KMS-11 (cell line): ENCODE measurements around the gene KAT14.

Experiments
- H2AFZ ChIP-seq: fragments of 200-600 bp; sonication (generic); 2 replicates; pipeline ENCODE4 v1.6.1; 2016; ENCODE audit warnings: antibody characterized with exemption, mixed run types, low read depth
- H3K27ac ChIP-seq: fragments of 200-600 bp; sonication (generic); 2 replicates; pipeline ENCODE4 v1.6.1; 2016; ENCODE audit warnings: mild to moderate bottlenecking, mixed run types
- H3K27me3 ChIP-seq: fragments of 200-600 bp; sonication (generic); 2 replicates; pipeline ENCODE4 v1.6.1; 2017; ENCODE audit warnings: mild to moderate bottlenecking, low read depth, mixed run types, moderate library complexity; ENCODE audit not compliant: insufficient read depth
- H3K36me3 ChIP-seq: fragments of 200-600 bp; sonication (generic); 2 replicates; pipeline ENCODE4 v1.6.1; 2017; ENCODE audit warnings: mild to moderate bottlenecking, mixed run types; ENCODE audit not compliant: insufficient read depth
- H3K4me1 ChIP-seq: fragments of 200-600 bp; sonication (generic); 2 replicates; pipeline ENCODE4 v1.6.1; 2016; ENCODE audit warnings: mild to moderate bottlenecking, low read depth, mixed run types; ENCODE audit not compliant: poor library complexity, severe bottlenecking
- H3K4me2 ChIP-seq: fragments of 200-600 bp; sonication (generic); 2 replicates; pipeline ENCODE4 v1.7.0; 2016; ENCODE audit warnings: mild to moderate bottlenecking, mixed run types
- H3K4me3 ChIP-seq: fragments of 200-600 bp; sonication (generic); IDR thresholded peaks from 2 replicates; pipeline ENCODE4 v1.6.1; 2017; ENCODE audit warnings: low read depth, low read length, mixed read lengths; ENCODE audit not compliant: insufficient read depth
- H3K79me2 ChIP-seq: fragments of 200-600 bp; sonication (generic); 2 replicates; pipeline ENCODE4 v1.6.1; 2016; ENCODE audit warnings: low read depth, mixed run types; ENCODE audit not compliant: insufficient read depth
- H3K9ac ChIP-seq: fragments of 200-600 bp; sonication (generic); 2 replicates; pipeline ENCODE4 v1.6.1; 2016; ENCODE audit warnings: mild to moderate bottlenecking, mixed run types
- H4K20me1 ChIP-seq: fragments of 200-600 bp; sonication (generic); 2 replicates; pipeline ENCODE4 v1.6.1; 2016; ENCODE audit warnings: mild to moderate bottlenecking, mixed run types; ENCODE audit not compliant: insufficient read depth
- TF ChIP-seq, protein P1 (sequence below): fragments of 200-600 bp; sonication (generic); conservative IDR thresholded peaks from 2 replicates; pipeline ENCODE4 v1.6.1; 2017; ENCODE audit warnings: low read depth, mild to moderate bottlenecking, antibody characterized with exemption, low read length, moderate library complexity, mixed read lengths

KAT14 gene

GRCh38 chr20:18233408-18233943 lies 95.8 kb downstream of the KAT14 start:
- H3K4me2 ChIP-seq = no peak overlapping the region
- TF ChIP-seq, protein P1, sequence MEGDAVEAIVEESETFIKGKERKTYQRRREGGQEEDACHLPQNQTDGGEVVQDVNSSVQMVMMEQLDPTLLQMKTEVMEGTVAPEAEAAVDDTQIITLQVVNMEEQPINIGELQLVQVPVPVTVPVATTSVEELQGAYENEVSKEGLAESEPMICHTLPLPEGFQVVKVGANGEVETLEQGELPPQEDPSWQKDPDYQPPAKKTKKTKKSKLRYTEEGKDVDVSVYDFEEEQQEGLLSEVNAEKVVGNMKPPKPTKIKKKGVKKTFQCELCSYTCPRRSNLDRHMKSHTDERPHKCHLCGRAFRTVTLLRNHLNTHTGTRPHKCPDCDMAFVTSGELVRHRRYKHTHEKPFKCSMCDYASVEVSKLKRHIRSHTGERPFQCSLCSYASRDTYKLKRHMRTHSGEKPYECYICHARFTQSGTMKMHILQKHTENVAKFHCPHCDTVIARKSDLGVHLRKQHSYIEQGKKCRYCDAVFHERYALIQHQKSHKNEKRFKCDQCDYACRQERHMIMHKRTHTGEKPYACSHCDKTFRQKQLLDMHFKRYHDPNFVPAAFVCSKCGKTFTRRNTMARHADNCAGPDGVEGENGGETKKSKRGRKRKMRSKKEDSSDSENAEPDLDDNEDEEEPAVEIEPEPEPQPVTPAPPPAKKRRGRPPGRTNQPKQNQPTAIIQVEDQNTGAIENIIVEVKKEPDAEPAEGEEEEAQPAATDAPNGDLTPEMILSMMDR = no peak
- H2AFZ ChIP-seq = no peak overlapping the region
- H3K4me1 ChIP-seq = no peaks in the 10 kb centered on the region
- no peaks in the 10 kb centered on the region for H3K27me3 ChIP-seq
- H3K36me3 ChIP-seq = no peaks in the 10 kb centered on the region
- no peak overlapping the region for H3K9ac ChIP-seq
- H3K27ac ChIP-seq = no peak overlapping the region
- H3K79me2 ChIP-seq = no peaks in the 10 kb centered on the region
- no peak overlapping the region for H3K4me3 ChIP-seq
- H4K20me1 ChIP-seq = no peaks in the 10 kb centered on the region
